Trophoblast cell (in vitro differentiated cells and primary cell): ENCODE data around the gene RABAC1.
"Not testable (repeated sequence)": the region's sequence is repeated elsewhere in the genome, so short reads cannot be mapped to it uniquely, and the experiment has no call there.

Experiments used
- DNase-seq, 2 donors: peaks; one replicate each; pipeline ENCODE4 v3.0.0-alpha.2; 2016
- H2AFZ ChIP-seq: 2 replicates; pipeline ENCODE4 v1.6.1; 2013; ENCODE audit warnings: low read length, moderate library complexity, mild to moderate bottlenecking; ENCODE audit not compliant: insufficient read depth, poor library complexity
- H2AK5ac ChIP-seq: 2 replicates; pipeline ENCODE4 v1.6.1; 2013; ENCODE audit warnings: mild to moderate bottlenecking, low read length
- H2BK120ac ChIP-seq: 2 replicates; pipeline ENCODE4 v1.6.1; 2013; ENCODE audit warnings: low read length, mild to moderate bottlenecking, moderate library complexity; ENCODE audit not compliant: insufficient read depth, poor library complexity
- H2BK12ac ChIP-seq: 2 replicates; pipeline ENCODE4 v1.6.1; 2013; ENCODE audit warnings: mild to moderate bottlenecking, low read length, moderate library complexity
- H2BK5ac ChIP-seq: 2 replicates; pipeline ENCODE4 v1.6.1; 2013; ENCODE audit warnings: low read length, low read depth, moderate library complexity, mild to moderate bottlenecking; ENCODE audit not compliant: poor library complexity
- H3K14ac ChIP-seq: 2 replicates; pipeline ENCODE4 v1.6.1; 2013; ENCODE audit warnings: mild to moderate bottlenecking, low read length
- H3K18ac ChIP-seq: 2 replicates; pipeline ENCODE4 v1.6.1; 2013; ENCODE audit warnings: mild to moderate bottlenecking, low read length
- H3K23ac ChIP-seq: 2 replicates; pipeline ENCODE4 v1.6.1; 2013; ENCODE audit warnings: low read length
- H3K27ac ChIP-seq: 2 replicates; pipeline ENCODE4 v1.5.1; 2013; ENCODE audit warnings: low read depth, mild to moderate bottlenecking, inconsistent platforms, low read length, moderate library complexity
- H3K27me3 ChIP-seq: 2 replicates; pipeline ENCODE4 v1.6.1; 2013; ENCODE audit warnings: inconsistent platforms, mild to moderate bottlenecking, low read length, moderate library complexity; ENCODE audit not compliant: insufficient read depth
- H3K36me3 ChIP-seq, 2 experiments: 1 replicate in 1 of 2; 2 replicates in 1 of 2; pipeline ENCODE4 v1.6.1; 2013; ENCODE audit warnings: low read length in 2 of 2, mild to moderate bottlenecking in 2 of 2, moderate library complexity in 1 of 2; ENCODE audit not compliant: insufficient read depth in 2 of 2, control insufficient read depth in 1 of 2
- H3K4ac ChIP-seq: 2 replicates; pipeline ENCODE4 v1.6.1; 2013; ENCODE audit warnings: low read depth, mild to moderate bottlenecking, low read length, moderate library complexity
- H3K4me1 ChIP-seq, 2 experiments: 1 replicate in 1 of 2; 2 replicates in 1 of 2; pipeline ENCODE4 v1.6.1; 2013; ENCODE audit warnings: low read length in 2 of 2, mild to moderate bottlenecking in 2 of 2, moderate library complexity in 1 of 2; ENCODE audit not compliant: insufficient read depth in 2 of 2, control insufficient read depth in 1 of 2
- H3K4me2 ChIP-seq: 2 replicates; pipeline ENCODE4 v1.6.1; 2013; ENCODE audit warnings: inconsistent platforms, mild to moderate bottlenecking, low read length, moderate library complexity
- H3K4me3 ChIP-seq: 2 replicates; pipeline ENCODE4 v1.5.1; 2013; ENCODE audit warnings: mild to moderate bottlenecking, low read depth, low read length, inconsistent platforms
- H3K79me1 ChIP-seq: one replicate; pipeline ENCODE4 v1.6.1; 2013; ENCODE audit warnings: low read length
- H3K79me2 ChIP-seq: 2 replicates; pipeline ENCODE4 v1.6.1; 2013; ENCODE audit warnings: low read length, mild to moderate bottlenecking; ENCODE audit not compliant: control insufficient read depth, insufficient read depth, poor library complexity
- H3K9ac ChIP-seq: 2 replicates; pipeline ENCODE4 v1.6.1; 2013; ENCODE audit warnings: mild to moderate bottlenecking, low read length
- H3K9me3 ChIP-seq: 2 replicates; pipeline ENCODE4 v1.6.1; 2013; ENCODE audit warnings: low read depth, mild to moderate bottlenecking, control low read depth, inconsistent platforms, low read length; ENCODE audit not compliant: insufficient read depth
- H4K12ac ChIP-seq: 2 replicates; pipeline ENCODE4 v1.6.1; 2013; ENCODE audit warnings: low read depth, mild to moderate bottlenecking, low read length, moderate library complexity
- H4K8ac ChIP-seq: 2 replicates; pipeline ENCODE4 v1.6.1; 2013; ENCODE audit warnings: low read depth, mild to moderate bottlenecking, low read length, moderate library complexity
- H4K91ac ChIP-seq: one replicate; pipeline ENCODE4 v1.6.1; 2013; ENCODE audit warnings: low read depth, mild to moderate bottlenecking, low read length, moderate library complexity
- WGBS: extraction: QIAGEN DNeasy Blood & Tissue Kit; methylation state at CpG from one replicate; pipeline ENCODE4 v1.1.7; 2013; ENCODE audit warnings: missing lambda C conversion rate; ENCODE audit not compliant: insufficient read length, insufficient coverage; ENCODE audit errors: extremely low coverage; 5-methylcytosine and 5-hydroxymethylcytosine counted together

Gene RABAC1

GRCh38 chr19:41940731-41941409 lies 18.3 kb downstream of the RABAC1 start:
- Histone ChIP-seq H3K27ac (no peak overlapping the region), H3K4me2 (peak overlapping the region; percentile 54), H2BK5ac (no peak overlapping the region), H3K4me1 (peaks cover 3 to 4% of the 10 kb centered on the region in 2 experiments), H4K12ac (no peak overlapping the region), H3K4ac (no peak overlapping the region), H4K8ac (no peak overlapping the region), H3K4me3 (peak overlapping the region; percentile 25), H3K18ac (no peak overlapping the region), H3K79me2 (no peaks in the 10 kb centered on the region), H3K23ac (no peak overlapping the region), H3K27me3 (peaks cover 29% of the 10 kb centered on the region), H3K79me1 (no peaks in the 10 kb centered on the region), H3K14ac (no peak overlapping the region), H3K36me3 (no peaks in the 10 kb centered on the region), H2AK5ac (no peak overlapping the region), H4K91ac (no peak overlapping the region), H2BK120ac (no peak overlapping the region), H3K9me3 (no peaks in the 10 kb centered on the region), H3K9ac (no peak overlapping the region), H2BK12ac (no peak overlapping the region), H2AFZ (peak overlapping the region; percentile 48)
- DNase-seq: no peak
- WGBS: no CpG with 5 or more reads among the region's 53 CpGs

DNA sequence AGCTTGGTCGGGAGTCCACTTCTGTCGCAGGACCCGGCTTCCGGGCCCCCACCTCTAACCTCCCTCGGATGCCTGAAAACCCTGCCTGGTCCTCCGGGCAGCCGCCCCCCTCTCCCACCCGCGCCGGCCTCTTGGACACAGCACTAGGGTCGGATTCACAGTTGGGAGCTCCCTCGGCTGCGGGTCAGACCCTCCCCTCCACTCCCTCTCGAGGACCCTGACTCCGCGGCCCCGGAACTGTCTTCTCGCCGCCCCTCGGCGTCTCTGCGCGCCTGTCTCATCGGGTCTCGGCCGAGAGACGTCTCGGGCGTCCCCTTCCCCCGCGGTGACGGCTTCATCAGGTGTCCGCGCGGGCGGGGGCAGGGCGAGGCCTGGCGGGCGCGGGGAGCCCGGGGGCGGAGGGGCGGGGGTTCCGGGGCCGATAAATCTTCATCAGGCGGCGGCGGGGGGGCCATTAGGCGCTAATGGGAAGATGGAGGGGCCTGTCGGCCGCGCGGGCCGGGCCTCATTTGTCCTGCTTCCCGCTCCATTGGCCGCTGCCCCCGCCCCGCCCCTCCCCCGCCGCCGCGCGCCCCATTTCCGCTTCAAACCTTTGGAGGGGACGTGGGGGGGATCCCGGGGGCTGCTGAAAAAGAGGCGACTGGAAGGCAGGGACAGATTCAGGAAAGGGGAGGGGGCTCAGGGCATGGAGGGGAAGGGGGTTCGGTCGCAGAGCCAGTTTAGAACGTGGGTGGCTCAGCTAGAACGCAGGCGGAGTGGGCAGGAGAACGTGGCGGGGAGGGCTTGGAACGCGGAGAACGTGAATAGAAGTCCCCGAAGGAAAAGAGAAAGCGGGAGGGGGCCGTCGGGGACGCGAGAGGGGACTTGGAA lies 19.0 kb downstream of the RABAC1 start:
- no peak overlapping the region for H3K23ac ChIP-seq
- H3K4ac ChIP-seq: no peak overlapping the region
- H2AK5ac ChIP-seq: no peak overlapping the region
- no peak overlapping the region for H2BK120ac ChIP-seq
- peak overlapping the region; percentile 67 for H3K4me2 ChIP-seq
- H2BK12ac ChIP-seq: no peak overlapping the region
- H3K27ac ChIP-seq: no peak overlapping the region
- peaks cover 30% of the 10 kb centered on the region for H3K27me3 ChIP-seq
- no peaks in the 10 kb centered on the region for H3K9me3 ChIP-seq
- peak overlapping the region; percentile 43 for H4K8ac ChIP-seq
- H3K4me1 ChIP-seq: peaks cover 3 to 4% of the 10 kb centered on the region in 2 experiments
- no CpG with 5 or more reads among the region's 83 CpGs for WGBS
- H3K79me2 ChIP-seq: no peaks in the 10 kb centered on the region
- no peak overlapping the region for H4K12ac ChIP-seq
- H3K79me1 ChIP-seq: no peaks in the 10 kb centered on the region
- H2AFZ ChIP-seq: peak overlapping the region; percentile 17
- H2BK5ac ChIP-seq: no peak overlapping the region
- H4K91ac ChIP-seq: no peak overlapping the region
- no peaks in the 10 kb centered on the region for H3K36me3 ChIP-seq
- DNase-seq: no peak
- H3K18ac ChIP-seq: no peak overlapping the region
- no peak overlapping the region for H3K14ac ChIP-seq
- H3K9ac ChIP-seq: no peak overlapping the region
- peak overlapping the region; percentile 25 for H3K4me3 ChIP-seq

- not testable (repeated sequence) for H3K79me2 ChIP-seq, DNase-seq, H2BK5ac ChIP-seq, H3K4me3 ChIP-seq, H3K4me1 ChIP-seq, H3K18ac ChIP-seq, H3K27ac ChIP-seq, H3K4me2 ChIP-seq, H4K8ac ChIP-seq, H3K9me3 ChIP-seq, H4K12ac ChIP-seq, H3K4ac ChIP-seq, H3K36me3 ChIP-seq, H3K23ac ChIP-seq, H4K91ac ChIP-seq, H2BK120ac ChIP-seq, H2AFZ ChIP-seq, H2BK12ac ChIP-seq, H3K14ac ChIP-seq, H3K79me1 ChIP-seq, H2AK5ac ChIP-seq, H3K9ac ChIP-seq
- H3K27me3 ChIP-seq: peaks cover 30% of the 10 kb centered on the region
Measured at GRCh38 chr19:41939209-41939608, 19.9 kb downstream of the RABAC1 start.

- no peak overlapping the region for H3K4ac ChIP-seq
- peaks cover 3 to 4% of the 10 kb centered on the region in 2 experiments for H3K4me1 ChIP-seq
- no peak overlapping the region for H2BK120ac ChIP-seq
Measured at GRCh38 chr19:41937525-41938468, 21.3 kb downstream of the RABAC1 start.

More at GRCh38 chr19:41937525-41938468, 21.3 kb downstream of the RABAC1 start:
- Histone ChIP-seq H3K9ac (no peak overlapping the region), H2AFZ (no peak overlapping the region), H3K4me3 (no peak overlapping the region), H4K12ac (no peak overlapping the region), H2BK12ac (no peak overlapping the region), H3K79me1 (no peaks in the 10 kb centered on the region), H2BK5ac (no peak overlapping the region), H3K36me3 (no peaks in the 10 kb centered on the region), H2AK5ac (no peak overlapping the region), H4K8ac (no peak overlapping the region), H3K14ac (no peak overlapping the region), H3K18ac (no peak overlapping the region), H3K4me2 (no peak overlapping the region), H3K23ac (no peak overlapping the region), H3K79me2 (no peaks in the 10 kb centered on the region), H4K91ac (no peak overlapping the region), H3K9me3 (no peaks in the 10 kb centered on the region), H3K27me3 (peaks cover 39% of the 10 kb centered on the region), H3K27ac (no peak overlapping the region)
- no CpG with 5 or more reads among the region's 22 CpGs for WGBS
- no peak for DNase-seq
